ENCODE data around the gene IRF2.

IRF2 gene

DNA sequence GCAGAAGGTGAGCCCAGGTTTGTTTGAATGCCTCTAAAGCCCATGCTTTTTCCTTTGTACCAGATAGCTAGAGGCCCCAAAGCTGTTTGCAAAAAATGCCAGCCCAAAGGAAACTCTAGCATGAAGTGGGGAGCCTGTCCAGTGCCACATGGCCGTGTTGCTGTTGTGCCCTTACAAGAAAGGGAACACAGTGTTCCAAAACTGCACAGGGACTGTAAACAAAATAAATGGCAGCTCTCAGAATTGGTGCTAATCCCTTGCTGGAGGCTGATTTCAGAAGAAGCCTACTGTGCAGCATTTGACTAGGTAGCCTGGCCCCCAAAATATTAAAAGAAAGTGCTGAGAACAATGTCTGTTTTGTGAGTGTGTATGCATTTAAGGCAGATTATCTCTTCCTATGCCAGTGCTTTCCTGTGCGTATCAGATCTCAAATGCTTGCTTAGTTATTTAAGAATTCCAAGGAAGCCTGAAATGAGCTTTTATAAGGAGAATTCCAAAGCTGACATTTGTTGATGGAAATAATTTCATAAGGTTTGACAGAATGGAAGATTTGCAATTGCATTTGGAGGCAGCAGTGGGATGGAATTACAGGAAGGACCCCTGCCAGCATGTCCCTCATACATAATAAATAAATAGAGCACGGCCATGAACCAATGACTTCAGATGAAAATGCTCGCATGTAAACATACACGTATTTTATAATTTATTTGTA, 115.7 kb downstream of the IRF2 start:
- Histone ChIP-seq H3K4me3 (ENCODE audit: low read length) (no peak overlapping the region), H3K4me2 (ENCODE audit: low read depth, low read length) (no peak overlapping the region), H3K27ac (ENCODE audit: low read length) (no peak overlapping the region), H3K79me2 (ENCODE audit: low read length) (no peaks in the 10 kb centered on the region), H3K36me3 (replicated peaks; ENCODE audit: insufficient read depth, low read length) (no peaks in the 10 kb centered on the region), H3K27me3 (replicated peaks; ENCODE audit: insufficient read depth, low read length) (no peaks in the 10 kb centered on the region), H4K20me1 (ENCODE audit: insufficient read depth, low read length) (no peaks in the 10 kb centered on the region), H3K9me3 (replicated peaks; ENCODE audit: insufficient read depth, low read length) (no peaks in the 10 kb centered on the region), H3F3A (ENCODE audit: insufficient read depth, low read length) (peaks cover 12% of the 10 kb centered on the region), H3K4me1 (ENCODE audit: low read length) (peaks cover 12% of the 10 kb centered on the region), H3K9ac (ENCODE audit: low read length) (no peak overlapping the region), H3K9me2 (replicated peaks; ENCODE audit: insufficient read depth, low read length) (no peaks in the 10 kb centered on the region), H2AFZ (ENCODE audit: low read length) (no peak overlapping the region)
- TF ChIP-seq EZH2phosphoT487 (IDR thresholded peaks at IDR 0.05; ENCODE audit: low read length) (no peak), CTCF (IDR thresholded peaks at IDR 0.05; ENCODE audit: low read length) (no peak), EZH2 (optimal IDR thresholded peaks at IDR 0.05; ENCODE audit: low read depth, low read length) (no peak)
- DNase-seq, result no peak

DNA sequence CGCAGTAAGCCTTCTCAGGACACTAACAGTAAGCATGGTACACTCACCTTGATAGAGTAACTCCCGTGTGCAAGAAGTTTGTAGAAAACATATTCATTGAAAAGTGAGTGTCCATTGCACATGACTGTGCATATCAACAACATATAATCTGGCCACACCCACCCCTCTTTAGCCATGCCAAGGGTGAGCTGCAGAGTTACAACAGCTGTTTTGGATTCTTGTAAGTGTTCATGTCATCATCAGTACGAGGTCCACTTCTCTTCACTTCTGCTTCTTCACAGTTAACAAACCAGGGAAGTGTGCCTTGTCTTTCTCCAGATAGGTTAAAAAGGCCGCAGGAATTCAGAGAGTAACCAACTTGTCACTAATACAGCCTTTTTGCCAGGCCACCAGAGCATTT, 116.6 kb downstream of the IRF2 start:
- H3K4me3 ChIP-seq (ENCODE audit: low read length), result no peak overlapping the region
- no peak overlapping the region for H3K4me2 ChIP-seq (ENCODE audit: low read depth, low read length)
- H2AFZ ChIP-seq (ENCODE audit: low read length), result no peak overlapping the region
- H3K36me3 ChIP-seq (replicated peaks; ENCODE audit: insufficient read depth, low read length), result no peaks in the 10 kb centered on the region
- no peaks in the 10 kb centered on the region for H3K27me3 ChIP-seq (replicated peaks; ENCODE audit: insufficient read depth, low read length)
- no peaks in the 10 kb centered on the region for H3K9me2 ChIP-seq (replicated peaks; ENCODE audit: insufficient read depth, low read length)
- no peaks in the 10 kb centered on the region for H4K20me1 ChIP-seq (ENCODE audit: insufficient read depth, low read length)
- DNase-seq, result no peak
- no peak overlapping the region for H3K27ac ChIP-seq (ENCODE audit: low read length)
- no peak for TF ChIP-seq EZH2phosphoT487 (IDR thresholded peaks at IDR 0.05; ENCODE audit: low read length)
- no peak for TF ChIP-seq CTCF (IDR thresholded peaks at IDR 0.05; ENCODE audit: low read length)
- TF ChIP-seq EZH2 (optimal IDR thresholded peaks at IDR 0.05; ENCODE audit: low read depth, low read length), result no peak
- H3F3A ChIP-seq (ENCODE audit: insufficient read depth, low read length), result peaks cover 12% of the 10 kb centered on the region
- H3K9me3 ChIP-seq (replicated peaks; ENCODE audit: insufficient read depth, low read length), result no peaks in the 10 kb centered on the region
- peaks cover 12% of the 10 kb centered on the region for H3K4me1 ChIP-seq (ENCODE audit: low read length)
- no peak overlapping the region for H3K9ac ChIP-seq (ENCODE audit: low read length)
- no peaks in the 10 kb centered on the region for H3K79me2 ChIP-seq (ENCODE audit: low read length)

DNA sequence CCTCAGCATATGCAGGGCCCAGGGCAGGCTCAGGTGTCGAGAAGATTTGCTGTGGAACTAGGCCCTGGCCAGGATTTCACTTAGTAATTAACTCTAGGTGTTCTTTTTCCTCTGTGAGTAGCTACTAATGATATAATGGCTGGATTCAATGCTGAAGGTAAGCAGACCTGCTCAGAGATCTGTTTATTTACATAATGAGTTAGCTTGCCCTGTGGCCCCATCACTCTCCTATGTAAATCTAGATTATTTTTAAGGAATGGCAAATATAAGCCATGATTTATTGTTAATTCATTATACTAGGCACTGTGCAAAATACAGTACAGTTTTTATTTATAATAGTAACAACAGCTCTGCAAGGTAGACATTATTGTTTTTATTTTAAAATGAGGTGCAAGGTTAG, 117.2 kb downstream of the IRF2 start:
- Histone ChIP-seq H3K9ac (ENCODE audit: low read length) (no peak overlapping the region), H4K20me1 (ENCODE audit: insufficient read depth, low read length) (no peaks in the 10 kb centered on the region), H3K27ac (ENCODE audit: low read length) (no peak overlapping the region), H3K79me2 (ENCODE audit: low read length) (no peaks in the 10 kb centered on the region), H3F3A (ENCODE audit: insufficient read depth, low read length) (peaks cover 12% of the 10 kb centered on the region), H3K4me3 (ENCODE audit: low read length) (no peak overlapping the region), H2AFZ (ENCODE audit: low read length) (no peak overlapping the region), H3K4me2 (ENCODE audit: low read depth, low read length) (no peak overlapping the region), H3K9me3 (replicated peaks; ENCODE audit: insufficient read depth, low read length) (no peaks in the 10 kb centered on the region), H3K9me2 (replicated peaks; ENCODE audit: insufficient read depth, low read length) (no peaks in the 10 kb centered on the region), H3K4me1 (ENCODE audit: low read length) (peaks cover 12% of the 10 kb centered on the region), H3K36me3 (replicated peaks; ENCODE audit: insufficient read depth, low read length) (no peaks in the 10 kb centered on the region), H3K27me3 (replicated peaks; ENCODE audit: insufficient read depth, low read length) (no peaks in the 10 kb centered on the region)
- no peak for DNase-seq
- TF ChIP-seq EZH2 (optimal IDR thresholded peaks at IDR 0.05; ENCODE audit: low read depth, low read length) (no peak), EZH2phosphoT487 (IDR thresholded peaks at IDR 0.05; ENCODE audit: low read length) (no peak), CTCF (IDR thresholded peaks at IDR 0.05; ENCODE audit: low read length) (no peak)
